Adrenal gland (tissue), 5 donors: ENCODE measurements around the gene PSMD14.

Source experiments
- CTCF ChIP-seq, 6 experiments: fragments of 450-650 bp in 4 of 6; fragments of 200-600 bp in 2 of 6; sonication (generic) in 1 of 6; IDR thresholded peaks; 1 replicate in 5 of 6; 2 replicates in 1 of 6; pipeline versions ENCODE4 v1.5.1 to v1.8.0; 2016 to 2021; ENCODE audit warnings: antibody characterized with exemption in 6 of 6, mild to moderate bottlenecking in 2 of 6, moderate library complexity in 1 of 6
- POLR2A ChIP-seq, 2 donors: fragments of 450-650 bp; IDR thresholded peaks; one replicate each; pipeline ENCODE4 v1.6.1; 2017; ENCODE audit warnings: antibody characterized with exemption in 2 of 2, mild to moderate bottlenecking in 2 of 2, moderate library complexity in 1 of 2
- donor health status: DM: no; HTN: no; CAD: no.

- TF ChIP-seq CTCF (IDR thresholded peaks at IDR 0.05): no peak
- no peak for TF ChIP-seq POLR2A (IDR thresholded peaks at IDR 0.05)
Observed at GRCh38 chr2:161402297-161402696, 94.1 kb downstream of the PSMD14 start.
